ENCODE measurements around the gene KIF21A.

The KIF21A gene

GRCh38 chr12:39348941-39349626 is 93.8 kb downstream of the KIF21A start:
- TF ChIP-seq POLR2AphosphoS5 (IDR thresholded peaks at IDR 0.05; ENCODE audit: low read depth) (no peak), CTCF (IDR thresholded peaks at IDR 0.05; ENCODE audit: insufficient read depth, low read length) (no peak), REST (IDR thresholded peaks at IDR 0.05; ENCODE audit: insufficient replicate concordance, low read depth) (no peak), SPI1 (IDR thresholded peaks at IDR 0.05; ENCODE audit: borderline replicate concordance, low read depth) (no peak), GABPA (IDR thresholded peaks at IDR 0.05; ENCODE audit: low read depth) (no peak)
- Histone ChIP-seq H3K4me3 (replicated peaks; ENCODE audit: insufficient read depth, low read length) (no peak overlapping the region), H3K27ac (replicated peaks) (no peak overlapping the region), H3K27me3 (ENCODE audit: insufficient read depth, poor library complexity, severe bottlenecking) (no peaks in the 10 kb centered on the region)
- no peak for DNase-seq (ENCODE audit: low read depth in 1 of 2, low spot score in 1 of 2)

GRCh38 chr12:39348523-39348922 is 94.4 kb downstream of the KIF21A start:
- DNase-seq (ENCODE audit: low read depth in 1 of 2, low spot score in 1 of 2): no peak
- Histone ChIP-seq H3K4me3 (replicated peaks; ENCODE audit: insufficient read depth, low read length) (no peak overlapping the region), H3K27ac (replicated peaks) (no peak overlapping the region), H3K27me3 (ENCODE audit: insufficient read depth, poor library complexity, severe bottlenecking) (no peaks in the 10 kb centered on the region)
- TF ChIP-seq SPI1 (IDR thresholded peaks at IDR 0.05; ENCODE audit: borderline replicate concordance, low read depth): no peak
- no peak for TF ChIP-seq POLR2AphosphoS5 (IDR thresholded peaks at IDR 0.05; ENCODE audit: low read depth)
- TF ChIP-seq GABPA (IDR thresholded peaks at IDR 0.05; ENCODE audit: low read depth): no peak
- TF ChIP-seq CTCF (IDR thresholded peaks at IDR 0.05; ENCODE audit: insufficient read depth, low read length): no peak
- TF ChIP-seq REST (IDR thresholded peaks at IDR 0.05; ENCODE audit: insufficient replicate concordance, low read depth): no peak

- Histone ChIP-seq H3K27ac (replicated peaks) (no peak overlapping the region), H3K4me3 (replicated peaks; ENCODE audit: insufficient read depth, low read length) (no peak overlapping the region), H3K27me3 (ENCODE audit: insufficient read depth, poor library complexity, severe bottlenecking) (no peaks in the 10 kb centered on the region)
- TF ChIP-seq REST (IDR thresholded peaks at IDR 0.05; ENCODE audit: insufficient replicate concordance, low read depth) (no peak), CTCF (IDR thresholded peaks at IDR 0.05; ENCODE audit: insufficient read depth, low read length) (no peak), SPI1 (IDR thresholded peaks at IDR 0.05; ENCODE audit: borderline replicate concordance, low read depth) (no peak), POLR2AphosphoS5 (IDR thresholded peaks at IDR 0.05; ENCODE audit: low read depth) (no peak), GABPA (IDR thresholded peaks at IDR 0.05; ENCODE audit: low read depth) (no peak)
- no peak for DNase-seq (ENCODE audit: low read depth in 1 of 2, low spot score in 1 of 2)
These were observed 98.0 kb downstream of the KIF21A start for GRCh38 chr12:39344926-39345325.
